HepG2 (cell line): ENCODE data around the gene C19orf73. TPM values are rescaled to one million over a fixed set of nuclear protein-coding genes. Genes with fewer than 3 reads are reported as not detected.

Source experiments
- CHD2 ChIP-seq: IDR thresholded peaks from 2 replicates; pipeline ENCODE4 v1.6.1; 2011; ENCODE audit warnings: low read depth, low read length, improper control_type of control experiment
- HNF4G ChIP-seq, 2 experiments: sonication (generic) in 1 of 2; formaldehyde crosslinking in 1 of 2; IDR thresholded peaks; 2 replicates each; pipeline versions ENCODE4 v1.4.0 to v1.6.1; 2011 to 2020; ENCODE audit warnings: borderline replicate concordance in 2 of 2, low read depth in 2 of 2, mild to moderate bottlenecking in 2 of 2, low read length in 1 of 2, missing genetic modification reagents in 1 of 2, moderate library complexity in 1 of 2
- JUNB ChIP-seq: sonication (generic); formaldehyde crosslinking; IDR thresholded peaks from 2 replicates; pipeline ENCODE4 v1.8.0; 2022; ENCODE audit warnings: missing genetic modification reagents, mild to moderate bottlenecking, borderline replicate concordance
- POLR2A ChIP-seq, 2 experiments: IDR thresholded peaks; 2 replicates each; pipeline ENCODE4 v1.6.1; 2011; ENCODE audit warnings: low read depth in 2 of 2, low read length in 2 of 2, mild to moderate bottlenecking in 1 of 2, moderate library complexity in 1 of 2; ENCODE audit not compliant: insufficient read depth in 1 of 2
- SNAPC4 ChIP-seq: sonication (generic); formaldehyde crosslinking; IDR thresholded peaks from 2 replicates; pipeline ENCODE4 v1.4.0; 2020; ENCODE audit warnings: mild to moderate bottlenecking, missing genetic modification reagents
- SP5 ChIP-seq: IDR thresholded peaks from 2 replicates; pipeline ENCODE4 v1.6.1; 2016; ENCODE audit warnings: low read depth, borderline replicate concordance
- ZFP91 ChIP-seq: sonication (generic); formaldehyde crosslinking; IDR thresholded peaks from 2 replicates; pipeline ENCODE4 v1.9.0; 2022; ENCODE audit warnings: missing genetic modification reagents, mild to moderate bottlenecking, borderline replicate concordance
- ZNF3 ChIP-seq: IDR thresholded peaks from 2 replicates; pipeline ENCODE4 v1.7.0; 2017; ENCODE audit warnings: inconsistent platforms
- ZSCAN29 ChIP-seq: sonication (generic); formaldehyde crosslinking; conservative IDR thresholded peaks from 2 replicates; pipeline ENCODE4 v1.4.0; 2020; ENCODE audit warnings: mild to moderate bottlenecking, missing genetic modification reagents
- polyA plus RNA-seq, 8 experiments: library from polyadenylated mRNA; depleted of rRNA in 3 of 8; stranded (reverse) in 7 of 8; unstranded in 1 of 8; fragments of >200 nt; fragmentation: Illumina TruSeq in 4 of 8; extraction: Trizol in 4 of 8; gene quantifications; 2 replicates each; pipeline versions ENCODE4 v1.2.1 to v1.2.3, GENCODE V29; 2011 to 2016; ENCODE audit warnings: low read depth in 4 of 8, missing spikeins in 1 of 8, mixed read lengths in 1 of 8; ENCODE audit not compliant: insufficient read depth in 1 of 8
- total RNA-seq, 5 experiments: library from RNA; depleted of rRNA; stranded (reverse); fragments of >200 nt; fragmentation: Illumina TruSeq; extraction: Trizol; gene quantifications; 2 replicates each; pipeline ENCODE4 v1.2.3, GENCODE V29; 2016; ENCODE audit warnings: low read depth in 1 of 5
- TF ChIP-seq, protein P1 (sequence below): sonication (generic); formaldehyde crosslinking; IDR thresholded peaks from 2 replicates; pipeline ENCODE4 v1.5.0; 2020; ENCODE audit warnings: mild to moderate bottlenecking, missing genetic modification reagents
- TF ChIP-seq, protein P2 (sequence below): sonication (generic); formaldehyde crosslinking; IDR thresholded peaks from 2 replicates; pipeline ENCODE4 v1.4.0; 2020; ENCODE audit warnings: missing genetic modification reagents

The C19orf73 gene
- total and polyA plus RNA-seq, 2 of the 13 experiments (the other 11 are each of a cell fraction or from before 2014, with no cell fraction given), result 1.4 to 1.5 TPM

- TF ChIP-seq SP5 (CRISPR knock-in tag) (peak; percentile 62), SNAPC4 (CRISPR knock-in tag) (peak; percentile 77), ZFP91 (CRISPR knock-in tag) (peak; percentile 94), ZNF3 (CRISPR knock-in tag) (0 out of 2 replicates have a peak, but pooled peaks have one; percentile 11), POLR2A (IDR thresholded peaks at IDR 0.05; ENCODE audit: insufficient read depth in 1 of 2, low read depth in 2 of 2, low read length in 2 of 2) (peak; percentile 93 to 94), HNF4G (IDR thresholded peaks at IDR 0.05; ENCODE audit: borderline replicate concordance, low read depth, low read length) (no peak), HNF4G (CRISPR knock-in tag; IDR thresholded peaks at IDR 0.05; ENCODE audit: borderline replicate concordance, low read depth) (no peak; the same call in 1 of the 2 replicates), ZSCAN29 (CRISPR knock-in tag) (no peak; the same call in 1 of the 2 replicates), CHD2 (peak; percentile 92), JUNB (CRISPR knock-in tag) (no peak)
- TF ChIP-seq, protein P1, sequence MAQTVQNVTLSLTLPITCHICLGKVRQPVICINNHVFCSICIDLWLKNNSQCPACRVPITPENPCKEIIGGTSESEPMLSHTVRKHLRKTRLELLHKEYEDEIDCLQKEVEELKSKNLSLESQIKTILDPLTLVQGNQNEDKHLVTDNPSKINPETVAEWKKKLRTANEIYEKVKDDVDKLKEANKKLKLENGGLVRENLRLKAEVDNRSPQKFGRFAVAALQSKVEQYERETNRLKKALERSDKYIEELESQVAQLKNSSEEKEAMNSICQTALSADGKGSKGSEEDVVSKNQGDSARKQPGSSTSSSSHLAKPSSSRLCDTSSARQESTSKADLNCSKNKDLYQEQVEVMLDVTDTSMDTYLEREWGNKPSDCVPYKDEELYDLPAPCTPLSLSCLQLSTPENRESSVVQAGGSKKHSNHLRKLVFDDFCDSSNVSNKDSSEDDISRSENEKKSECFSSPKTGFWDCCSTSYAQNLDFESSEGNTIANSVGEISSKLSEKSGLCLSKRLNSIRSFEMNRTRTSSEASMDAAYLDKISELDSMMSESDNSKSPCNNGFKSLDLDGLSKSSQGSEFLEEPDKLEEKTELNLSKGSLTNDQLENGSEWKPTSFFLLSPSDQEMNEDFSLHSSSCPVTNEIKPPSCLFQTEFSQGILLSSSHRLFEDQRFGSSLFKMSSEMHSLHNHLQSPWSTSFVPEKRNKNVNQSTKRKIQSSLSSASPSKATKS (CRISPR knock-in tag), result peak; percentile 82; the same call in 1 of the 2 replicates
- TF ChIP-seq, protein P2, sequence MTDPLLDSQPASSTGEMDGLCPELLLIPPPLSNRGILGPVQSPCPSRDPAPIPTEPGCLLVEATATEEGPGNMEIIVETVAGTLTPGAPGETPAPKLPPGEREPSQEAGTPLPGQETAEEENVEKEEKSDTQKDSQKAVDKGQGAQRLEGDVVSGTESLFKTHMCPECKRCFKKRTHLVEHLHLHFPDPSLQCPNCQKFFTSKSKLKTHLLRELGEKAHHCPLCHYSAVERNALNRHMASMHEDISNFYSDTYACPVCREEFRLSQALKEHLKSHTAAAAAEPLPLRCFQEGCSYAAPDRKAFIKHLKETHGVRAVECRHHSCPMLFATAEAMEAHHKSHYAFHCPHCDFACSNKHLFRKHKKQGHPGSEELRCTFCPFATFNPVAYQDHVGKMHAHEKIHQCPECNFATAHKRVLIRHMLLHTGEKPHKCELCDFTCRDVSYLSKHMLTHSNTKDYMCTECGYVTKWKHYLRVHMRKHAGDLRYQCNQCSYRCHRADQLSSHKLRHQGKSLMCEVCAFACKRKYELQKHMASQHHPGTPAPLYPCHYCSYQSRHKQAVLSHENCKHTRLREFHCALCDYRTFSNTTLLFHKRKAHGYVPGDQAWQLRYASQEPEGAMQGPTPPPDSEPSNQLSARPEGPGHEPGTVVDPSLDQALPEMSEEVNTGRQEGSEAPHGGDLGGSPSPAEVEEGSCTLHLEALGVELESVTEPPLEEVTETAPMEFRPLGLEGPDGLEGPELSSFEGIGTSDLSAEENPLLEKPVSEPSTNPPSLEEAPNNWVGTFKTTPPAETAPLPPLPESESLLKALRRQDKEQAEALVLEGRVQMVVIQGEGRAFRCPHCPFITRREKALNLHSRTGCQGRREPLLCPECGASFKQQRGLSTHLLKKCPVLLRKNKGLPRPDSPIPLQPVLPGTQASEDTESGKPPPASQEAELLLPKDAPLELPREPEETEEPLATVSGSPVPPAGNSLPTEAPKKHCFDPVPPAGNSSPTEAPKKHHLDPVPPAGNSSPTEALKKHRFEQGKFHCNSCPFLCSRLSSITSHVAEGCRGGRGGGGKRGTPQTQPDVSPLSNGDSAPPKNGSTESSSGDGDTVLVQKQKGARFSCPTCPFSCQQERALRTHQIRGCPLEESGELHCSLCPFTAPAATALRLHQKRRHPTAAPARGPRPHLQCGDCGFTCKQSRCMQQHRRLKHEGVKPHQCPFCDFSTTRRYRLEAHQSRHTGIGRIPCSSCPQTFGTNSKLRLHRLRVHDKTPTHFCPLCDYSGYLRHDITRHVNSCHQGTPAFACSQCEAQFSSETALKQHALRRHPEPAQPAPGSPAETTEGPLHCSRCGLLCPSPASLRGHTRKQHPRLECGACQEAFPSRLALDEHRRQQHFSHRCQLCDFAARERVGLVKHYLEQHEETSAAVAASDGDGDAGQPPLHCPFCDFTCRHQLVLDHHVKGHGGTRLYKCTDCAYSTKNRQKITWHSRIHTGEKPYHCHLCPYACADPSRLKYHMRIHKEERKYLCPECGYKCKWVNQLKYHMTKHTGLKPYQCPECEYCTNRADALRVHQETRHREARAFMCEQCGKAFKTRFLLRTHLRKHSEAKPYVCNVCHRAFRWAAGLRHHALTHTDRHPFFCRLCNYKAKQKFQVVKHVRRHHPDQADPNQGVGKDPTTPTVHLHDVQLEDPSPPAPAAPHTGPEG, result peak; percentile 71; the same call in 1 of the 2 replicates
Measured at GRCh38 chr19:49085020-49085867, 33.7 kb downstream of the C19orf73 start, which contains the start of gene SNRNP70 (continued).
